SK-N-SH treated with all-trans-retinoic acid at 6 μM for 48 hours (cell line): ENCODE data around the gene KCNK17.
A peak's percentile ranks its signal among the peaks of the same experiment; 100 is the strongest.

Experiments used
- ATAC-seq: fragments of 200-7000 bp; cut with Tn5 transposase; 3 replicates; pipeline ENCODE4 v1.9.1; 2020; ENCODE audit warnings: mild to moderate bottlenecking, moderate library complexity
- ARNTL ChIP-seq: fragments of 450-650 bp; formaldehyde crosslinking; IDR thresholded peaks from 2 replicates; pipeline ENCODE4 v1.5.0; 2020; ENCODE audit warnings: low read depth, mild to moderate bottlenecking, moderate library complexity, borderline replicate concordance
- BACH2 ChIP-seq: fragments of 250-450 bp; sonication (Bioruptor Pico); IDR thresholded peaks from 2 replicates; pipeline ENCODE4 v1.9.0; 2021; ENCODE audit warnings: mild to moderate bottlenecking, borderline replicate concordance
- CSDC2 ChIP-seq: fragments of 250-450 bp; sonication (Bioruptor Pico); IDR thresholded peaks from 2 replicates; pipeline ENCODE4 v1.5.0; 2020; ENCODE audit warnings: mild to moderate bottlenecking, moderate library complexity
- ESRRG ChIP-seq: fragments of 250-450 bp; sonication (Bioruptor Pico); IDR thresholded peaks from 2 replicates; pipeline ENCODE4 v1.6.1; 2021; ENCODE audit warnings: mild to moderate bottlenecking
- GLIS3 ChIP-seq: fragments of 250-450 bp; sonication (Bioruptor Pico); IDR thresholded peaks from 2 replicates; pipeline ENCODE4 v1.5.0; 2020; ENCODE audit warnings: mild to moderate bottlenecking, moderate library complexity
- ISL1 ChIP-seq: fragments of 250-450 bp; sonication (Bioruptor Pico); IDR thresholded peaks from 2 replicates; pipeline ENCODE4 v2.1.2; 2022; ENCODE audit warnings: mild to moderate bottlenecking, moderate library complexity
- OSR1 ChIP-seq: fragments of 250-450 bp; sonication (Bioruptor Pico); IDR thresholded peaks from 2 replicates; pipeline ENCODE4 v1.8.0; 2022; ENCODE audit warnings: moderate library complexity, mild to moderate bottlenecking, inconsistent platforms
- PATZ1 ChIP-seq: fragments of 250-450 bp; sonication (Bioruptor Pico); IDR thresholded peaks from 2 replicates; pipeline ENCODE4 v1.8.0; 2020; ENCODE audit warnings: mild to moderate bottlenecking, moderate library complexity, borderline replicate concordance
- PPARA ChIP-seq: fragments of 250-450 bp; sonication (Bioruptor Pico); IDR thresholded peaks from 2 replicates; pipeline ENCODE4 v1.5.0; 2020; ENCODE audit warnings: mild to moderate bottlenecking, borderline replicate concordance
- SNAI2 ChIP-seq: fragments of 250-450 bp; sonication (Bioruptor Pico); IDR thresholded peaks from 2 replicates; pipeline ENCODE4 v1.5.0; 2020; ENCODE audit warnings: mild to moderate bottlenecking, moderate library complexity
- TCF4 ChIP-seq: fragments of 250-450 bp; sonication (Bioruptor Pico); IDR thresholded peaks from 2 replicates; pipeline ENCODE4 v1.8.0; 2021; ENCODE audit warnings: mild to moderate bottlenecking, moderate library complexity, borderline replicate concordance
- TOX ChIP-seq: fragments of 250-450 bp; sonication (Bioruptor Pico); IDR thresholded peaks from 2 replicates; pipeline ENCODE4 v1.8.0; 2021; ENCODE audit warnings: mild to moderate bottlenecking, moderate library complexity, borderline replicate concordance
- TSHZ2 ChIP-seq: fragments of 250-450 bp; sonication (Bioruptor Pico); IDR thresholded peaks from 2 replicates; pipeline ENCODE4 v1.5.0; 2020; ENCODE audit warnings: mild to moderate bottlenecking, moderate library complexity
- ZC3H10 ChIP-seq: fragments of 250-450 bp; sonication (Bioruptor Pico); IDR thresholded peaks from 2 replicates; pipeline ENCODE4 v1.5.1; 2021; ENCODE audit warnings: mild to moderate bottlenecking, moderate library complexity
- ZFP3 ChIP-seq: fragments of 250-450 bp; sonication (Bioruptor Pico); IDR thresholded peaks from 2 replicates; pipeline ENCODE4 v1.5.0; 2020; ENCODE audit warnings: mild to moderate bottlenecking, moderate library complexity
- ZFP30 ChIP-seq: fragments of 450-650 bp; formaldehyde crosslinking; IDR thresholded peaks from 2 replicates; pipeline ENCODE4 v1.5.0; 2022; ENCODE audit warnings: mild to moderate bottlenecking, moderate library complexity
- ZNF565 ChIP-seq: fragments of 450-650 bp; formaldehyde crosslinking; conservative IDR thresholded peaks from 2 replicates; pipeline ENCODE4 v1.5.0; 2020; ENCODE audit warnings: low read depth, mild to moderate bottlenecking, moderate library complexity
- ZNF70 ChIP-seq: fragments of 450-650 bp; formaldehyde crosslinking; IDR thresholded peaks from 2 replicates; pipeline ENCODE4 v1.5.0; 2020; ENCODE audit warnings: mild to moderate bottlenecking, moderate library complexity
- ZNF8 ChIP-seq: fragments of 450-650 bp; formaldehyde crosslinking; IDR thresholded peaks from 2 replicates; pipeline ENCODE4 v1.5.0; 2020; ENCODE audit warnings: mild to moderate bottlenecking, moderate library complexity

Gene KCNK17

GRCh38 chr6:39256294-39256940 lies 57.8 kb downstream of the KCNK17 start:
- TF ChIP-seq ARNTL (CRISPR knock-in tag) (no peak), ZNF565 (CRISPR knock-in tag) (no peak), ZNF70 (no peak), PATZ1 (CRISPR knock-in tag) (no peak), ESRRG (no peak), CSDC2 (CRISPR knock-in tag) (no peak), GLIS3 (no peak)
- TF ChIP-seq, all 23 proteins: peak for 0
- no peak for ATAC-seq

GRCh38 chr6:39254999-39255535 lies 59.2 kb downstream of the KCNK17 start:
- ATAC-seq, result no peak
- no peak for TF ChIP-seq ISL1 (CRISPR knock-in tag)
- TF ChIP-seq TCF4 (CRISPR knock-in tag), result no peak
- no peak for TF ChIP-seq SNAI2 (CRISPR knock-in tag)
- no peak for TF ChIP-seq ARNTL (CRISPR knock-in tag)
- TF ChIP-seq TOX (CRISPR knock-in tag), result no peak
- no peak for TF ChIP-seq ZFP30 (CRISPR knock-in tag)

GRCh38 chr6:39251406-39251805 lies 62.8 kb downstream of the KCNK17 start:
- no peak for ATAC-seq
- no peak for TF ChIP-seq GLIS3
- TF ChIP-seq TCF4 (CRISPR knock-in tag), result peak; percentile 54; the same call in 1 of the 2 replicates

GRCh38 chr6:39250507-39250906 lies 63.7 kb downstream of the KCNK17 start:
- no peak for ATAC-seq
- no peak for TF ChIP-seq PATZ1 (CRISPR knock-in tag)
- no peak for TF ChIP-seq ZC3H10
- TF ChIP-seq ARNTL (CRISPR knock-in tag), result no peak
- TF ChIP-seq TSHZ2 (CRISPR knock-in tag), result no peak
- no peak for TF ChIP-seq PPARA (CRISPR knock-in tag)

- no peak for ATAC-seq
Measured at GRCh38 chr6:39249278-39249677, 64.9 kb downstream of the KCNK17 start.

More at GRCh38 chr6:39249278-39249677, 64.9 kb downstream of the KCNK17 start:
- TF ChIP-seq TCF4 (CRISPR knock-in tag) (no peak), TSHZ2 (CRISPR knock-in tag) (no peak), ARNTL (CRISPR knock-in tag) (no peak), PATZ1 (CRISPR knock-in tag) (no peak), SNAI2 (CRISPR knock-in tag) (no peak), ZNF8 (CRISPR knock-in tag) (no peak), ZC3H10 (no peak), OSR1 (CRISPR knock-in tag) (no peak), ZFP3 (CRISPR knock-in tag) (no peak), TOX (CRISPR knock-in tag) (no peak), BACH2 (CRISPR knock-in tag) (no peak), ZFP30 (CRISPR knock-in tag) (no peak)
